DOHH2 (cell line): ENCODE data around the gene PALM3.

Experiments
- H3F3A ChIP-seq: fragments of 200-600 bp; sonication (generic), shearing (Covaris generic); 2 replicates; pipeline ENCODE4 v1.6.0; 2016; ENCODE audit warnings: antibody characterized with exemption, mild to moderate bottlenecking; ENCODE audit not compliant: control insufficient read depth, insufficient read depth
- H3K27ac ChIP-seq: fragments of 200-600 bp; sonication (generic); 2 replicates; pipeline ENCODE4 v1.5.1; 2014; ENCODE audit warnings: low read depth, mild to moderate bottlenecking, low read length, moderate library complexity
- H3K27me3 ChIP-seq: fragments of 200-600 bp; sonication (generic); 2 replicates; pipeline ENCODE4 v1.6.1; 2014; ENCODE audit warnings: mild to moderate bottlenecking, low read length, mixed read lengths; ENCODE audit not compliant: control insufficient read depth
- H3K36me3 ChIP-seq: fragments of 200-600 bp; sonication (generic); 2 replicates; pipeline ENCODE4 v1.6.1; 2014; ENCODE audit warnings: mild to moderate bottlenecking, low read length, moderate library complexity, mixed read lengths; ENCODE audit not compliant: control insufficient read depth
- H3K4me1 ChIP-seq: fragments of 200-600 bp; sonication (generic); 2 replicates; pipeline ENCODE4 v1.6.1; 2014; ENCODE audit warnings: mild to moderate bottlenecking, low read length, mixed read lengths; ENCODE audit not compliant: control insufficient read depth
- H3K4me2 ChIP-seq: fragments of 200-600 bp; sonication (generic); 2 replicates; pipeline ENCODE4 v1.6.0; 2014; ENCODE audit warnings: mild to moderate bottlenecking, low read length, moderate library complexity
- H3K4me3 ChIP-seq: fragments of 200-600 bp; sonication (generic); 2 replicates; pipeline ENCODE4 v1.5.1; 2014; ENCODE audit warnings: mild to moderate bottlenecking, low read length, mixed read lengths
- H3K79me2 ChIP-seq: fragments of 200-600 bp; sonication (generic); 2 replicates; pipeline ENCODE4 v1.6.1; 2014; ENCODE audit warnings: mild to moderate bottlenecking, low read length, mixed read lengths; ENCODE audit not compliant: control insufficient read depth
- H3K9me2 ChIP-seq: fragments of 200-600 bp; sonication (generic); replicated peaks from 2 replicates; pipeline ENCODE4 v1.6.1; 2014; ENCODE audit warnings: mild to moderate bottlenecking, low read length, mixed read lengths; ENCODE audit not compliant: control insufficient read depth
- H3K9me3 ChIP-seq: fragments of 200-600 bp; sonication (generic); 2 replicates; pipeline ENCODE4 v1.6.1; 2014; ENCODE audit warnings: antibody characterized with exemption, low read length, mixed read lengths; ENCODE audit not compliant: control insufficient read depth, insufficient read depth
- H4K20me1 ChIP-seq: fragments of 200-600 bp; sonication (generic); 2 replicates; pipeline ENCODE4 v1.6.0; 2014; ENCODE audit warnings: low read depth, mild to moderate bottlenecking, antibody characterized with exemption, low read length, moderate library complexity; ENCODE audit not compliant: control insufficient read depth, insufficient read depth
- CTCF ChIP-seq: fragments of 200-600 bp; sonication (generic); IDR thresholded peaks from one replicate; pipeline ENCODE4 v1.5.1; 2014; ENCODE audit warnings: antibody characterized with exemption, mild to moderate bottlenecking, low read depth, low read length; ENCODE audit not compliant: poor library complexity, severe bottlenecking
- EZH2phosphoT487 ChIP-seq: fragments of 200-600 bp; sonication (generic); IDR thresholded peaks from 2 replicates; pipeline ENCODE4 v1.6.1; 2017; ENCODE audit warnings: borderline replicate concordance, mild to moderate bottlenecking, antibody characterized with exemption, low read length, moderate library complexity, mixed read lengths

The PALM3 gene

GRCh38 chr19:14063105-14063504 is 1.2 kb upstream of the PALM3 start:
- Histone ChIP-seq H3K27me3 (peaks cover 18% of the 10 kb centered on the region), H3K9me2 (no peaks in the 10 kb centered on the region), H4K20me1 (no peaks in the 10 kb centered on the region)

GRCh38 chr19:14062558-14062855 is 631 bp upstream of the PALM3 start:
- Histone ChIP-seq H3F3A (no peaks in the 10 kb centered on the region), H4K20me1 (no peaks in the 10 kb centered on the region), H3K9me2 (no peaks in the 10 kb centered on the region), H3K4me2 (no peak overlapping the region), H3K9me3 (no peaks in the 10 kb centered on the region), H3K27me3 (peaks cover 24% of the 10 kb centered on the region), H3K27ac (no peak overlapping the region), H3K4me1 (peaks cover 27% of the 10 kb centered on the region), H3K79me2 (no peaks in the 10 kb centered on the region), H3K4me3 (no peak overlapping the region), H3K36me3 (no peaks in the 10 kb centered on the region)
- TF ChIP-seq EZH2phosphoT487 (no peak), CTCF (no peak)

More at GRCh38 chr19:14063105-14063504, 1.2 kb upstream of the PALM3 start:
- Histone ChIP-seq H3K36me3 (no peaks in the 10 kb centered on the region), H3K9me3 (no peaks in the 10 kb centered on the region), H3F3A (no peaks in the 10 kb centered on the region), H3K4me1 (peaks cover 21% of the 10 kb centered on the region), H3K4me3 (no peak overlapping the region), H3K4me2 (no peak overlapping the region), H3K27ac (no peak overlapping the region), H3K79me2 (no peaks in the 10 kb centered on the region)
- TF ChIP-seq EZH2phosphoT487 (no peak), CTCF (no peak)

GRCh38 chr19:14061081-14061749 is 661 bp downstream of the PALM3 start:
- Histone ChIP-seq H3K9me2 (no peaks in the 10 kb centered on the region), H3F3A (no peaks in the 10 kb centered on the region), H3K27me3 (peaks cover 33% of the 10 kb centered on the region), H3K27ac (no peak overlapping the region), H3K36me3 (no peaks in the 10 kb centered on the region), H3K4me3 (no peak overlapping the region), H4K20me1 (no peaks in the 10 kb centered on the region), H3K4me1 (peaks cover 27% of the 10 kb centered on the region), H3K4me2 (no peak overlapping the region), H3K9me3 (no peaks in the 10 kb centered on the region), H3K79me2 (no peaks in the 10 kb centered on the region)
- TF ChIP-seq CTCF (no peak), EZH2phosphoT487 (no peak)
